ENCODE measurements around the gene PRTN3. TPM values are rescaled to one million over a fixed set of nuclear protein-coding genes. Genes with fewer than 3 reads are reported as not detected.
"Not testable (repeated sequence)": the region's sequence is repeated elsewhere in the genome, so short reads cannot be mapped to it uniquely, and the experiment has no call there.

The PRTN3 gene
- total RNA-seq, 1 donor from 2014 or later, result not detected

GRCh38 chr19:876089-876488 lies 35.3 kb downstream of the PRTN3 start:
- DNase-seq (ENCODE audit: low spot score), result no peak
- H3K4me3 Mint-ChIP-seq, result no peak overlapping the region
- Histone ChIP-seq H3K27ac (no peak overlapping the region), H3K4me3 (no peak overlapping the region), H3K79me2 (ENCODE audit: low read depth) (no peaks in the 10 kb centered on the region), H2AFZ (replicated peaks) (no peak overlapping the region), H3K36me3 (no peaks in the 10 kb centered on the region), H3F3A (ENCODE audit: low read depth) (peaks cover 21% of the 10 kb centered on the region), H3K4me1 (no peaks in the 10 kb centered on the region), H3K9ac (no peak overlapping the region), H4K20me1 (ENCODE audit: low read depth) (peaks cover 14% of the 10 kb centered on the region), H3K27me3 (no peaks in the 10 kb centered on the region), H3K4me2 (no peak overlapping the region), H3K9me3 (ENCODE audit: low read depth) (no peaks in the 10 kb centered on the region)
- peaks cover 10% of the 10 kb centered on the region for H3K27me3 Mint-ChIP-seq (ENCODE audit: insufficient read depth, low read depth)
- no peaks in the 10 kb centered on the region for H3K9me3 Mint-ChIP-seq
- H3K4me1 Mint-ChIP-seq, result peaks cover 4% of the 10 kb centered on the region
- peaks cover 15% of the 10 kb centered on the region for H3K36me3 Mint-ChIP-seq
- H3K27ac Mint-ChIP-seq, result no peak overlapping the region
- TF ChIP-seq EZH2phosphoT487 (IDR thresholded peaks at IDR 0.05) (no peak), EZH2 (IDR thresholded peaks at IDR 0.05) (no peak), CTCF (IDR thresholded peaks at IDR 0.05) (no peak)

- H4K20me1 ChIP-seq (ENCODE audit: low read depth), result peaks cover 14% of the 10 kb centered on the region
- H3K9me3 ChIP-seq (ENCODE audit: low read depth), result no peaks in the 10 kb centered on the region
- Mint-ChIP-seq H3K4me1 (peaks cover 2% of the 10 kb centered on the region), H3K27ac (no peak overlapping the region), H3K4me3 (no peak overlapping the region), H3K36me3 (peaks cover 20% of the 10 kb centered on the region), H3K9me3 (no peaks in the 10 kb centered on the region), H3K27me3 (ENCODE audit: insufficient read depth, low read depth) (peaks cover 8% of the 10 kb centered on the region)
- H3K79me2 ChIP-seq (ENCODE audit: low read depth), result no peaks in the 10 kb centered on the region
- H3K36me3 ChIP-seq, result no peaks in the 10 kb centered on the region
- no peak for DNase-seq (ENCODE audit: low spot score)
- H3K9ac ChIP-seq, result no peak overlapping the region
- H2AFZ ChIP-seq (replicated peaks), result no peak overlapping the region
- H3K27ac ChIP-seq, result no peak overlapping the region
- H3K27me3 ChIP-seq, result no peaks in the 10 kb centered on the region
- no peaks in the 10 kb centered on the region for H3K4me1 ChIP-seq
- H3K4me3 ChIP-seq, result no peak overlapping the region
- H3K4me2 ChIP-seq, result no peak overlapping the region
- TF ChIP-seq EZH2 (IDR thresholded peaks at IDR 0.05) (no peak), EZH2phosphoT487 (IDR thresholded peaks at IDR 0.05) (no peak), CTCF (IDR thresholded peaks at IDR 0.05) (no peak)
- H3F3A ChIP-seq (ENCODE audit: low read depth), result peaks cover 16% of the 10 kb centered on the region
These were observed 36.0 kb downstream of the PRTN3 start for GRCh38 chr19:876780-877314.

- not testable (repeated sequence) for H2AFZ ChIP-seq (replicated peaks); H3K27ac Mint-ChIP-seq; H3K4me3 ChIP-seq; H3K27me3 Mint-ChIP-seq (ENCODE audit: insufficient read depth, low read depth); H3K4me2 ChIP-seq; H3K9me3 Mint-ChIP-seq; H3K4me3 Mint-ChIP-seq; H3K79me2 ChIP-seq (ENCODE audit: low read depth); H3K9ac ChIP-seq; H3K27me3 ChIP-seq; H3K4me1 ChIP-seq; H3K4me1 Mint-ChIP-seq; H3K27ac ChIP-seq; H3K9me3 ChIP-seq (ENCODE audit: low read depth); H3K36me3 ChIP-seq; H3F3A ChIP-seq (ENCODE audit: low read depth); DNase-seq (ENCODE audit: low spot score)
- peaks cover 14% of the 10 kb centered on the region for H4K20me1 ChIP-seq (ENCODE audit: low read depth)
- H3K36me3 Mint-ChIP-seq, result peaks cover 22% of the 10 kb centered on the region
These were observed 37.3 kb downstream of the PRTN3 start for GRCh38 chr19:877992-878660.

GRCh38 chr19:878751-879561 lies 38.2 kb downstream of the PRTN3 start:
- not testable (repeated sequence) for H3K27me3 ChIP-seq; H3K9me3 ChIP-seq (ENCODE audit: low read depth); H3K9me3 Mint-ChIP-seq; H2AFZ ChIP-seq (replicated peaks); DNase-seq (ENCODE audit: low spot score); H3K79me2 ChIP-seq (ENCODE audit: low read depth); H3K4me1 ChIP-seq; H3K36me3 ChIP-seq; H3K27ac ChIP-seq; H3K27ac Mint-ChIP-seq; H3K4me2 ChIP-seq; H3F3A ChIP-seq (ENCODE audit: low read depth); H3K4me3 ChIP-seq; H3K27me3 Mint-ChIP-seq (ENCODE audit: insufficient read depth, low read depth); H3K9ac ChIP-seq; H3K4me1 Mint-ChIP-seq
- peak overlapping the region; percentile 8 for H3K4me3 Mint-ChIP-seq
- peaks cover 22% of the 10 kb centered on the region for H3K36me3 Mint-ChIP-seq
- H4K20me1 ChIP-seq (ENCODE audit: low read depth), result peaks cover 10% of the 10 kb centered on the region

Data from neural progenitor cell (in vitro differentiated cells).